HG03432 (cell line): ENCODE results near the gene RSPH6A.
"Not testable (repeated sequence)": the region's sequence is repeated elsewhere in the genome, so short reads cannot be mapped to it uniquely, and the experiment has no call there.

Experiments
- ATAC-seq: cut with Tn5 transposase; IDR thresholded peaks from one replicate; pipeline ENCODE4 v1.9.1; 2021; ENCODE audit warnings: mild to moderate bottlenecking, moderate library complexity; ENCODE audit not compliant: unreplicated experiment

RSPH6A gene

DNA sequence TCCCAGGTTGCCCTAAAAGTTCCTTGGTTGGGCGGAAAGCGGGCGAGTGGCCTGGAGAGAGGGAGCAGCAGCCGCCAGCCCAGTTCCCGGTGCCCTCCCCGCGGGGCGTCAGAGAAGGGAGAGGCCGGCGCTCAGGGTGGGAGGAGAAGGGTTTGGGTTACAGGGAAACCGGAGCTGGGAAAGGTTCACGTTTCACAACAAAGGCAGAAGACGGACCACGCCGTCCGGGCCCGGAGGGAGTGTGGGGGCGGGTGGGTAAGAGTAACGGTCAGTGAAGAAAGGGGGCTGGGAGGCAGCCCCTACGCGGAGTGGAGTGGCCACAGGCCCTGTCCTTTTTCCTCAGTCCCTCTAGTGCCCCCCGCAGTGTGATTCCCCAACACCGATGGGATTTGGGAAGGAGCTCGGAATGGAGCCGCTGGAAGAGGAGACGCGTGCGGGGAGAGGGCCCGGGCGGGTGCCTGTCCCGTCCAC, 47.7 kb downstream of the RSPH6A start:
- ATAC-seq: no peak

DNA sequence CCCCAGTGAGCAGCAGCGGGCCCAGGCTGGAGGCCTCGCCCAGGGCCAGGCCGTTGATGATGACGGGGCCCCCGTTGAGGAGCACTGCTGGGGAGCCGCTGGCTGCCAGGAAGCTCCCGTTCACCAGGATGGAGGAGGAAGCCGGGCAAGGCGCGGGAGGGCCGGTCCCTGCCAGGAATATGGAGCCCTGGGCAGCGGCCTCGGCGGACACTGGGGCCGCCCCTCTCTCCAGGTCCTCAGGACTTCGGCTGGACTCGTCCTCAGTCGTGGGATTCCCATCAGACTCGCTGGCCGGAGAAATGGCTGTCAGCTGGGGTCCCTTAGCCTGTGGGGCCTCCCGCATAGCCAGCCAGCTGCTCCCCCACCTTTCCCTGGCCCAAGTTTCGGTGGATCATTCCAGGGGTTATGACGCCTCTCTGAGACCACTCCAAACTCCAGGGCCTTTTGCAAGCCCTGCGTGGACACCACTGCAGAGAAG, 48.2 kb downstream of the RSPH6A start:
- no peak for ATAC-seq

- ATAC-seq: no peak
Observed at GRCh38 chr19:45766296-45766868, 48.7 kb downstream of the RSPH6A start.

GRCh38 chr19:45765702-45766295, 49.3 kb downstream of the RSPH6A start:
- no peak for ATAC-seq

DNA sequence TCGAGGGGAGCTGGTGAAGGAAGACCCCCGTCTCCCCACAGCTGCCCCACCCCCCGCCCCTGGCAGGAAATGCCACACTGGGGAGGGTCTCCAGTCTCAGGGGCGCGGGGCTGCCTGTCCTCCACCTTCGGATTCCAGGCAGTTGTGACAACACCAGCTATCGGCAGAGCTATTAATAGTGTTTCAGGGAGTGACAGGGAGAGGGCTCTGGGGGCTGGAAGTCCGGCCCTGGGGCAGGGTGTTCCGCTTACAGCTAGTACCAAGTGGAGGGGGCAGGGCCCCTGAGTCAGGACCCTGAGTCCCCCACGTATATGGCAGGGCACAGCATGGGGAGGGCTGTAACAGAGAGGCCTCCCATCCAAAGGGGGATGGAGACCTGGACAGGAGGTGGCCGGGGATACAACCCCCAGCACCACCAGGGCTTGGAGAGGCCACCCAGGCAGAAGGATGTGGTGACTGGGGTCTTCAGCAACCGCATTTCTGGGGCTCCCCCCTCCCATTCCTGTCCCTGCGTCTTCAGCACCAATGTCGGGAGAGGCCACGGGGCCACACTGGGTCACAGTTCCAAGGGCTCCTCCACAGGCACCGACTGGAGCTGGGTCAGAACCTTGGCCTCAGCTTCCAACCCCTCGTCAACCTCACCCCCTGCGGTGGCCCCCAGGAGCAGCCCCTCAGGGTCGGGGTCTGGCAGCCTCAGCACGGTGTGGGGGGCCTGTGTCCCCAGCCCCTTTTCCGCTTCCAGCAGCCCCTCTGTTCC, 50.0 kb downstream of the RSPH6A start:
- ATAC-seq: no peak

DNA sequence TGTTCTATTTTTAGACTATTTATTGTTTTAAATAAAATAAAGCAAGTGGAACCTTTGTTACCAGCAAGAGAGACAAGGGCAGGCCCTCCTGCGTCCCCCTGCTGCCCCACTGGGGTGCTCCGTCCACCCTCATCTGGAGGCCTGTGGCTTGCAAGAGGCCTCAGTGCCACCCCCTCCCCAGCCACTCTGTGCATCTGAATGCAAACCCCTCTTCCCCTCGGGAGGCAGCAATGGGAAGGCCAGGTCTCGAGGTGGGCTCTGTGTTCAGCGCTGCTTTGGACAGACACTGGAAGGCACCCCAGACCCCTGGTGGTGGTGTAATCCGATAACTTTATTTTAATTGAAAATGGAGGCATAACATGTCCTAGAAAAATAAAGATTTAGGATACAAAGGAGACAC, 50.6 kb downstream of the RSPH6A start:
- no peak for ATAC-seq

GRCh38 chr19:45763691-45764294, 51.3 kb downstream of the RSPH6A start:
- no peak for ATAC-seq

DNA sequence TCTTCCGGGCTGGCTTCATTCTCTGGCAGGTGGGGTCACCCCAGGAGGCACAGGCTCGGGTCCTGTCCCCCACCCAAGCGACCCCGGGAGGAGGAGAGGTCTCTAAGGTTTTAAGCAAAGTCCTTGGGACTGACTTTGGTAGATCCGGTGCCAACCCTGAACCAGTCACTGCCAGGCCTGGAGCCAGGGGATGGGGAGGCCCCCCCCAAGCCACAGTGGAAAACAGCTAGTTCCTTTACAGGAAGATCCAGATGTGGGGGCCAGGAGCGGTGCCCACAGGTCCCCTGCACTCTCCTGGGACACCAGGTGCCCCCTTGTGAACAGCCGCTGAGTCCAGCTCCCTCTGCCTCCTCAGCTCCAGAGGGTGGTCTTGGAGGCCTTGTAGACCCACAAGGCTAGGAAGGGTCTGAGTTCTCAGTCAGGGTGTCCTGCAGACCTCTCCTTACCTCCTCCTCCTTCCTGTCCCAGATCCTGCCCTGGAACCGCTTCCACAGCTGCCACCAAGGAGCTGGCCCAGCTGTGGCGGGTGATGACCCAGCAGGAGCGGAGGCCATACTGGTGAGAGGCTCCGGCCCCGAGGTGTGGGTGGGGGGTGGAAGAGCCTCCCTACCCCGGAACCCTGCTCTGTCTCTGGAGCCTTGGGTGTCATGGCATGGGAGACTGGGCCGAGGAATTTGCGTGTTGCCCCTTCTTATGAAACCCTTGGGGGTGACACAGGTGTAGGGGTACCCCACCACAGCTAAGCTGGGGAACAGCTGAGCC, 52.1 kb downstream of the RSPH6A start:
- ATAC-seq: no peak

GRCh38 chr19:45761714-45762113, 53.4 kb downstream of the RSPH6A start:
- ATAC-seq: no peak

GRCh38 chr19:45758921-45759320, 56.2 kb downstream of the RSPH6A start:
- no peak for ATAC-seq

- no peak for ATAC-seq
Observed at GRCh38 chr19:45757695-45758094, 57.4 kb downstream of the RSPH6A start.

DNA sequence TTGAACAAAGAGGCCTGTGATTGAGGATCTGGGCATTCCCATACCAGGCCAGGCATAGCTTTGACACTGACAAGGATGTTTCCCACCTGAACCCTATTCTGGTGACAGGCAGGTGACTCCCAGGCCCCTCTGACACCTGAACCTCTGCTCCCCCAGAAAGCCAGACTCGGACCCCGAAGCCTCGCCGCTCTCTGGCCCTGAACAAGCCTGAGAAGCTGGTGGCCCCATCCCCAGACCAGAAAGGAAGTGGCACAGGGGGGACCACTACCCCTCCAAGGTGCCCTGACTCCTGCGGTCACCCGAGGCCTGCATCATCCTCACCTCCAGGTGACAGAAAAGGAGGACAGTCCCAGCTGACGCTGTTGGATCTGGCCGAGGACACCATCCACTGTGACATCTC, 60.8 kb downstream of the RSPH6A start:
- no peak for ATAC-seq

DNA sequence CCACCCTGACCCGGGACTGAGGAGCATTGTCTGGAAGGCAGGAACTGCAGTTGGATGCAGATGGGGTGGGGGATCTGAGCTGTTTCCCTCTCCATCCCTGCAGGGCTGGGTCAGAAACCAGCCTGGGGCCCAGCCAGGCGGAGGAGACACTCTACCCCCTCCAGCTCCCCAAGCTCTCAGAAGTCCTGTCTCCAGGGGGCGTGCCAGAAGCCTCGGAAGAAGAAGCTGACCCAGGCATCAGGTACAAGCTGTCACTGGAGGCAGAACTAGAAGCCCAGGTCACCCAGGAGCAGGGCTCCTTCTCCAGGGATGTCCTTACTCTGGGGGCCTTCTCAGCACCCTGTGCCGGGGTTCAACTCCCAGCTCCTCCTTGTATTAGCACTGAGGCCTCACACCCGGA, 61.6 kb downstream of the RSPH6A start:
- no peak for ATAC-seq

DNA sequence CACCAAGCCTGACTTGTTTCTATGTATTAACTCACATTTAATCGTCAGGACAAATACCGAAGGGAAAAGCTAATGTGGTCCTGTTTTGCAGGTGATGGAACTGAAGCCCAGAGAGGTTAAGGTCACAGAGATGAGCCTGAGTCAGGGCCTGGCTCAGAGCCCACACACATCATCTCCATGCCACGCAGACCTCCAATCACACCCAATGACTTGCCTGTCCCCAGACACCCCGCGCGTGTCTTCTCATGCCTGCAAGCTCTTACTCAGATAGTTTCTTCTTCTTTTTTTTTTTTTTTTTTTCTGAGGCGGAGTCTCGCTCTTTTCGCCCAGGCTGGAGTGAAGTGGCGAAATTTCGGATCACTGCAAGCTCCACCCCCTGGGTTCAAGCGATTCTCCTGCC, 62.5 kb downstream of the RSPH6A start:
- ATAC-seq: no peak

DNA sequence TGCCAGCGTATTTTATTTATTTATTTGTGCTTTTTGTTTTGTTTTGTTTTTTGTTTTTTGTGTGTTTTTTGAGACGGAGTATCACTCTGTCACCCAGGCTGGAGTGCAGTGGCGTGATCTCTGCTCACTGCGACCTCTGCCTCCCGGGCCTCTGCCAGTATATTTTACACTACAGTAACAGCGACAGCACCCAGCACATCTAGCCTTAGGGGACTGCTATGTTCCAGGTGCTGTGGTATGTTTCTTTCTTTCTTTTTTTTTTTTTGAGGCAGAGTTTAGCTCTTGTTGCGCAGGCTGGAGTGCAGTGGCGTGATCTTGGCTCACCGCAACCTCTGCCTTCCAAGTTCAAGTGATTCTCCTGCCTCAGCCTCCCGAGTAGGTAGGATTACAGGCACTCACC, 63.6 kb downstream of the RSPH6A start:
- not testable (repeated sequence) for ATAC-seq

DNA sequence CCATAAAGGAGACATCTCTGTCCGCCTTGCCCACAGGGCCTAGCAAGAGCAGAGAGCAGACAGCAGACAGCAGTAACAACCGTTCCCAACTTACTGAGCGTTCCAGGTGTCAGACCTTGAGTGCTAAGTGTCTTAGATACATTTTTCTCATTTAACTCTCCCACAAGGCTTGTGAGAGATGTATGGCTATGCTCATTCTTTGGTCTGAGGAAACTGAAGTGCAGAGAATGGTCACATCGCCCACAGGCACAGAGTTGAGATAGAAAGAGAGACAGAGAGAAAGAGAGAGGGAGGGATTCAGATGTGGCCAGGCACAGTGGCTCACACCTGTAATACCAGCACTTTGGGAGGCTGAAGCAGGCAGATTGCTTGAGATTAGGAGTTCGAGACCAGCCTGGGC, 67.6 kb downstream of the RSPH6A start:
- ATAC-seq: no peak

GRCh38 chr19:45746866-45747265, 68.2 kb downstream of the RSPH6A start:
- no peak for ATAC-seq
